HepG2 (cell line): ENCODE results near the gene PRSS8. TPM values are rescaled to one million over a fixed set of nuclear protein-coding genes. Genes with fewer than 3 reads are reported as not detected.

Experiments
- BCL3 ChIP-seq: sonication (generic); formaldehyde crosslinking; IDR thresholded peaks from 2 replicates; pipeline ENCODE4 v1.5.1; 2020; ENCODE audit warnings: mild to moderate bottlenecking, missing genetic modification reagents, moderate library complexity
- ELF1 ChIP-seq: sonication (generic); formaldehyde crosslinking; IDR thresholded peaks from 2 replicates; pipeline ENCODE4 v1.4.0; 2020; ENCODE audit warnings: missing genetic modification reagents
- FOXJ3 ChIP-seq: sonication (generic); formaldehyde crosslinking; IDR thresholded peaks from 2 replicates; pipeline ENCODE4 v1.4.0; 2020; ENCODE audit warnings: missing genetic modification reagents, mild to moderate bottlenecking, borderline replicate concordance
- FOXK1 ChIP-seq: sonication (generic); formaldehyde crosslinking; IDR thresholded peaks from 2 replicates; pipeline ENCODE4 v1.4.0; 2020; ENCODE audit warnings: low read depth, missing genetic modification reagents, borderline replicate concordance
- KDM2A ChIP-seq: sonication (generic); formaldehyde crosslinking; IDR thresholded peaks from 2 replicates; pipeline ENCODE4 v1.4.0; 2020; ENCODE audit warnings: low read depth, missing genetic modification reagents, borderline replicate concordance
- KLF11 ChIP-seq: IDR thresholded peaks from 2 replicates; pipeline ENCODE4 v1.6.1; 2016; ENCODE audit warnings: missing compliant biosample characterization
- MBD4 ChIP-seq: IDR thresholded peaks from 2 replicates; pipeline ENCODE4 v1.6.1; 2012; ENCODE audit warnings: low read length, inconsistent platforms, borderline replicate concordance
- MYNN ChIP-seq: sonication (generic); formaldehyde crosslinking; IDR thresholded peaks from 2 replicates; pipeline ENCODE4 v1.4.0; 2020; ENCODE audit warnings: mild to moderate bottlenecking, low read depth, missing genetic modification reagents
- SMAD1 ChIP-seq: sonication (generic); formaldehyde crosslinking; IDR thresholded peaks from 2 replicates; pipeline ENCODE4 v1.4.0; 2020; ENCODE audit warnings: missing genetic modification reagents, low read depth, mild to moderate bottlenecking, borderline replicate concordance
- TBX3 ChIP-seq: fragments of 450-650 bp; IDR thresholded peaks from 2 replicates; pipeline ENCODE4 v1.6.1; 2017; ENCODE audit warnings: antibody characterized with exemption, mild to moderate bottlenecking, inconsistent platforms, borderline replicate concordance
- XBP1 ChIP-seq: sonication (generic); formaldehyde crosslinking; IDR thresholded peaks from 2 replicates; pipeline ENCODE4 v1.5.0; 2020; ENCODE audit warnings: missing genetic modification reagents
- ZNF253 ChIP-seq: sonication (generic); formaldehyde crosslinking; IDR thresholded peaks from 2 replicates; pipeline ENCODE4 v1.8.0; 2022; ENCODE audit warnings: mild to moderate bottlenecking, missing genetic modification reagents, borderline replicate concordance
- ZNF281 ChIP-seq: sonication (generic); formaldehyde crosslinking; IDR thresholded peaks from 2 replicates; pipeline ENCODE4 v1.4.0; 2020; ENCODE audit warnings: missing genetic modification reagents, borderline replicate concordance
- ZNF383 ChIP-seq: sonication (generic); formaldehyde crosslinking; IDR thresholded peaks from 2 replicates; pipeline ENCODE4 v1.4.0; 2020; ENCODE audit warnings: missing genetic modification reagents, mild to moderate bottlenecking, borderline replicate concordance
- ZNF770 ChIP-seq: sonication (generic); formaldehyde crosslinking; IDR thresholded peaks from 2 replicates; pipeline ENCODE4 v1.5.0; 2020; ENCODE audit warnings: mild to moderate bottlenecking, missing genetic modification reagents
- ZNF781 ChIP-seq: sonication (generic); formaldehyde crosslinking; IDR thresholded peaks from 2 replicates; pipeline ENCODE4 v1.5.1; 2020; ENCODE audit warnings: borderline replicate concordance, mild to moderate bottlenecking, missing genetic modification reagents; ENCODE audit errors: not compliant biosample characterization
- polyA plus RNA-seq, 8 experiments: library from polyadenylated mRNA; depleted of rRNA in 3 of 8; stranded (reverse) in 7 of 8; unstranded in 1 of 8; fragments of >200 nt; fragmentation: Illumina TruSeq in 4 of 8; extraction: Trizol in 4 of 8; gene quantifications; 2 replicates each; pipeline versions ENCODE4 v1.2.1 to v1.2.3, GENCODE V29; 2011 to 2016; ENCODE audit warnings: low read depth in 4 of 8, missing spikeins in 1 of 8, mixed read lengths in 1 of 8; ENCODE audit not compliant: insufficient read depth in 1 of 8
- total RNA-seq, 5 experiments: library from RNA; depleted of rRNA; stranded (reverse); fragments of >200 nt; fragmentation: Illumina TruSeq; extraction: Trizol; gene quantifications; 2 replicates each; pipeline ENCODE4 v1.2.3, GENCODE V29; 2016; ENCODE audit warnings: low read depth in 1 of 5
- TF ChIP-seq, protein P1 (sequence below): sonication (generic); IDR thresholded peaks from 2 replicates; pipeline ENCODE4 v1.6.1; 2016; ENCODE audit warnings: low read depth, borderline replicate concordance
- TF ChIP-seq, protein P2 (sequence below): sonication (generic); formaldehyde crosslinking; IDR thresholded peaks from 2 replicates; pipeline ENCODE4 v1.8.0; 2022; ENCODE audit warnings: mild to moderate bottlenecking, missing genetic modification reagents, moderate library complexity
- TF ChIP-seq, protein P3 (sequence below): IDR thresholded peaks from 2 replicates; pipeline ENCODE4 v1.6.1; 2018; ENCODE audit warnings: missing genetic modification reagents

The PRSS8 gene
- total and polyA plus RNA-seq, 2 of the 13 experiments (the other 11 are each of a cell fraction or from before 2014, with no cell fraction given) = 2.6 to 7.2 TPM

GRCh38 chr16:31094424-31095120, 41.0 kb downstream of the PRSS8 start, which contains the start of gene VKORC1 (continued):
- TF ChIP-seq, protein P1, sequence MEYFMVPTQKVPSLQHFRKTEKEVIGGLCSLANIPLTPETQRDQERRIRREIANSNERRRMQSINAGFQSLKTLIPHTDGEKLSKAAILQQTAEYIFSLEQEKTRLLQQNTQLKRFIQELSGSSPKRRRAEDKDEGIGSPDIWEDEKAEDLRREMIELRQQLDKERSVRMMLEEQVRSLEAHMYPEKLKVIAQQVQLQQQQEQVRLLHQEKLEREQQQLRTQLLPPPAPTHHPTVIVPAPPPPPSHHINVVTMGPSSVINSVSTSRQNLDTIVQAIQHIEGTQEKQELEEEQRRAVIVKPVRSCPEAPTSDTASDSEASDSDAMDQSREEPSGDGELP = peak; percentile 84
- TF ChIP-seq BCL3 (CRISPR knock-in tag) (peak; percentile 21; the same call in 1 of the 2 replicates), KLF11 (CRISPR knock-in tag) (peak; percentile 86), KDM2A (peak; percentile 91), MBD4 (no peak), ZNF770 (peak; percentile 86), TBX3 (peak; percentile 10; the same call in 1 of the 2 replicates), FOXK1 (CRISPR knock-in tag) (peak; percentile 74), ZNF383 (CRISPR knock-in tag) (no peak), FOXJ3 (peak; percentile 53; the same call in 1 of the 2 replicates), MYNN (CRISPR knock-in tag) (0 out of 2 replicates have a peak, but pooled peaks have one; percentile 31), SMAD1 (CRISPR knock-in tag) (peak; percentile 54; the same call in 1 of the 2 replicates), ZNF253 (peak; percentile 71; the same call in 1 of the 2 replicates), ELF1 (CRISPR knock-in tag) (peak; percentile 86), ZNF781 (CRISPR knock-in tag) (peak; percentile 46), XBP1 (CRISPR knock-in tag) (no peak), ZNF281 (CRISPR knock-in tag) (peak; percentile 39; the same call in 1 of the 2 replicates)
- TF ChIP-seq, protein P2, sequence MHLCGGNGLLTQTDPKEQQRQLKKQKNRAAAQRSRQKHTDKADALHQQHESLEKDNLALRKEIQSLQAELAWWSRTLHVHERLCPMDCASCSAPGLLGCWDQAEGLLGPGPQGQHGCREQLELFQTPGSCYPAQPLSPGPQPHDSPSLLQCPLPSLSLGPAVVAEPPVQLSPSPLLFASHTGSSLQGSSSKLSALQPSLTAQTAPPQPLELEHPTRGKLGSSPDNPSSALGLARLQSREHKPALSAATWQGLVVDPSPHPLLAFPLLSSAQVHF (CRISPR knock-in tag) = peak; percentile 32; the same call in 1 of the 2 replicates
- TF ChIP-seq, protein P3, sequence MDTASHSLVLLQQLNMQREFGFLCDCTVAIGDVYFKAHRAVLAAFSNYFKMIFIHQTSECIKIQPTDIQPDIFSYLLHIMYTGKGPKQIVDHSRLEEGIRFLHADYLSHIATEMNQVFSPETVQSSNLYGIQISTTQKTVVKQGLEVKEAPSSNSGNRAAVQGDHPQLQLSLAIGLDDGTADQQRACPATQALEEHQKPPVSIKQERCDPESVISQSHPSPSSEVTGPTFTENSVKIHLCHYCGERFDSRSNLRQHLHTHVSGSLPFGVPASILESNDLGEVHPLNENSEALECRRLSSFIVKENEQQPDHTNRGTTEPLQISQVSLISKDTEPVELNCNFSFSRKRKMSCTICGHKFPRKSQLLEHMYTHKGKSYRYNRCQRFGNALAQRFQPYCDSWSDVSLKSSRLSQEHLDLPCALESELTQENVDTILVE (CRISPR knock-in tag) = peak; percentile 66; the same call in 1 of the 2 replicates
